H9 (cell line): ENCODE data around the gene STRN. TPM values are rescaled to one million over a fixed set of nuclear protein-coding genes. Genes with fewer than 3 reads are reported as not detected.

ENCODE experiments used
- DNase-seq: peaks from one replicate; pipeline ENCODE4 v3.0.0-alpha.2; 2017
- H2AFZ ChIP-seq: one replicate; pipeline ENCODE4 v1.6.1; 2013; ENCODE audit warnings: mild to moderate bottlenecking, low read length, control low read depth, moderate library complexity
- H2AK5ac ChIP-seq: 2 replicates; pipeline ENCODE4 v1.6.1; 2013; ENCODE audit warnings: low read length, control low read depth, mixed read lengths; ENCODE audit not compliant: insufficient read length
- H2BK120ac ChIP-seq: one replicate; pipeline ENCODE4 v1.6.1; 2013; ENCODE audit warnings: low read depth, mild to moderate bottlenecking, low read length, control low read depth, inconsistent platforms; ENCODE audit not compliant: poor library complexity, severe bottlenecking
- H2BK12ac ChIP-seq: 2 replicates; pipeline ENCODE4 v1.6.1; 2013; ENCODE audit warnings: low read length, control low read depth, mixed read lengths, low read depth; ENCODE audit not compliant: insufficient read length
- H2BK15ac ChIP-seq: 2 replicates; pipeline ENCODE4 v1.6.1; 2013; ENCODE audit warnings: low read depth, low read length, control low read depth
- H2BK20ac ChIP-seq: one replicate; pipeline ENCODE4 v1.6.1; 2013; ENCODE audit warnings: low read depth, mild to moderate bottlenecking, low read length, control low read depth, inconsistent platforms; ENCODE audit not compliant: poor library complexity, severe bottlenecking
- H2BK5ac ChIP-seq: 2 replicates; pipeline ENCODE4 v1.6.1; 2013; ENCODE audit warnings: low read length, control low read depth, mixed read lengths; ENCODE audit not compliant: insufficient read length
- H3K14ac ChIP-seq: 2 replicates; pipeline ENCODE4 v1.6.1; 2013; ENCODE audit warnings: low read length, control low read depth; ENCODE audit not compliant: insufficient read depth
- H3K18ac ChIP-seq: 2 replicates; pipeline ENCODE4 v1.6.1; 2013; ENCODE audit warnings: low read depth, mild to moderate bottlenecking, mixed read lengths, low read length, control low read depth; ENCODE audit not compliant: insufficient read length
- H3K23ac ChIP-seq: 2 replicates; pipeline ENCODE4 v1.6.1; 2013; ENCODE audit warnings: low read length, control low read depth, mixed read lengths, low read depth; ENCODE audit not compliant: insufficient read length
- H3K23me2 ChIP-seq: 2 replicates; pipeline ENCODE4 v1.6.1; 2013; ENCODE audit warnings: low read depth, mild to moderate bottlenecking, mixed read lengths, low read length, control low read depth; ENCODE audit not compliant: insufficient read length, poor library complexity, severe bottlenecking
- H3K27ac ChIP-seq: 2 replicates; pipeline ENCODE4 v1.5.1; 2013; ENCODE audit warnings: low read length, control low read depth, mixed read lengths, low read depth; ENCODE audit not compliant: insufficient read length
- H3K27me3 ChIP-seq: 2 replicates; pipeline ENCODE4 v1.6.1; 2013; ENCODE audit warnings: low read length, control low read depth, inconsistent platforms; ENCODE audit not compliant: insufficient read depth
- H3K4ac ChIP-seq: 2 replicates; pipeline ENCODE4 v1.6.1; 2013; ENCODE audit warnings: low read depth, mild to moderate bottlenecking, control low read depth, inconsistent platforms, low read length, moderate library complexity
- H3K4me1 ChIP-seq: 2 replicates; pipeline ENCODE4 v1.6.1; 2013; ENCODE audit warnings: low read length, control low read depth, inconsistent platforms; ENCODE audit not compliant: insufficient read depth
- H3K4me2 ChIP-seq: 2 replicates; pipeline ENCODE4 v1.6.1; 2013; ENCODE audit warnings: low read length, control low read depth, mixed read lengths; ENCODE audit not compliant: insufficient read length, insufficient read depth
- H3K56ac ChIP-seq: 2 replicates; pipeline ENCODE4 v1.6.1; 2013; ENCODE audit warnings: low read depth, mild to moderate bottlenecking, mixed read lengths, low read length, control low read depth; ENCODE audit not compliant: insufficient read length
- H3K79me1 ChIP-seq: 2 replicates; pipeline ENCODE4 v1.6.1; 2013; ENCODE audit warnings: low read depth, mild to moderate bottlenecking, moderate library complexity, low read length, control low read depth, inconsistent platforms; ENCODE audit not compliant: insufficient read depth, poor library complexity, severe bottlenecking
- H3K79me2 ChIP-seq: 2 replicates; pipeline ENCODE4 v1.6.1; 2013; ENCODE audit warnings: low read length, control low read depth, inconsistent platforms; ENCODE audit not compliant: insufficient read depth
- H3K9ac ChIP-seq: 2 replicates; pipeline ENCODE4 v1.6.1; 2013; ENCODE audit warnings: low read length, control low read depth, mixed read lengths; ENCODE audit not compliant: insufficient read length; ENCODE audit errors: extremely low read depth
- H3K9me3 ChIP-seq: one replicate; pipeline ENCODE4 v1.6.1; 2013; ENCODE audit warnings: low read depth, low read length, inconsistent platforms; ENCODE audit not compliant: control insufficient read depth
- H3T11ph ChIP-seq: one replicate; pipeline ENCODE4 v1.6.1; 2013; ENCODE audit warnings: mild to moderate bottlenecking, low read length, control low read depth, inconsistent platforms
- H4K20me1 ChIP-seq: one replicate; pipeline ENCODE4 v1.6.1; 2013; ENCODE audit not compliant: control insufficient read depth, insufficient read length, insufficient read depth
- H4K5ac ChIP-seq: 2 replicates; pipeline ENCODE4 v1.6.1; 2013; ENCODE audit warnings: low read depth, mild to moderate bottlenecking, mixed read lengths, low read length, control low read depth; ENCODE audit not compliant: insufficient read length
- H4K8ac ChIP-seq: replicated peaks from 2 replicates; pipeline ENCODE4 v1.6.1; 2013; ENCODE audit warnings: low read length, control low read depth, mixed read lengths, low read depth; ENCODE audit not compliant: insufficient read length
- H4K91ac ChIP-seq: 2 replicates; pipeline ENCODE4 v1.6.1; 2013; ENCODE audit warnings: low read depth, mild to moderate bottlenecking, moderate library complexity, mixed read lengths, low read length, control low read depth; ENCODE audit not compliant: insufficient read length
- H3K27ac Mint-ChIP-seq, 3 experiments: 2 replicates in 2 of 3; 3 replicates in 1 of 3; pipeline ENCODE4 v1.8.0; 2020 to 2021; ENCODE audit warnings: mixed read lengths in 3 of 3, mild to moderate bottlenecking in 1 of 3, moderate library complexity in 1 of 3
- H3K27me3 Mint-ChIP-seq: 2 replicates; pipeline ENCODE4 v1.8.0; 2021; ENCODE audit warnings: low read depth, mild to moderate bottlenecking, moderate library complexity, mixed read lengths
- H3K36me3 Mint-ChIP-seq, 3 experiments: 2 replicates in 2 of 3; 3 replicates in 1 of 3; pipeline ENCODE4 v1.8.0; 2020 to 2021; ENCODE audit warnings: low read depth in 3 of 3, mixed read lengths in 3 of 3; ENCODE audit not compliant: insufficient read depth in 1 of 3
- H3K4me1 Mint-ChIP-seq, 2 experiments: 2 replicates each; pipeline ENCODE4 v1.8.0; 2020; ENCODE audit warnings: mixed read lengths in 2 of 2
- H3K4me3 Mint-ChIP-seq, 2 experiments: 2 replicates in 1 of 2; 3 replicates in 1 of 2; pipeline ENCODE4 v1.8.0; 2020 to 2021; ENCODE audit warnings: mild to moderate bottlenecking in 2 of 2, mixed read lengths in 2 of 2, moderate library complexity in 1 of 2
- H3K9me3 Mint-ChIP-seq, 2 experiments: 2 replicates in 1 of 2; 3 replicates in 1 of 2; pipeline ENCODE4 v1.8.0; 2020; ENCODE audit warnings: mild to moderate bottlenecking in 2 of 2, mixed read lengths in 2 of 2, moderate library complexity in 1 of 2
- CTCF ChIP-seq: fragments of 200-600 bp; sonication (generic); conservative IDR thresholded peaks from 3 replicates; pipeline ENCODE4 v1.8.0; 2021; ENCODE audit warnings: antibody characterized with exemption, mild to moderate bottlenecking
- WGBS: extraction: QIAGEN DNeasy Blood & Tissue Kit; methylation state at CpG from one replicate; pipeline ENCODE4 v1.1.7; 2013; ENCODE audit warnings: missing lambda C conversion rate, low lambda C conversion rate, mixed read lengths; ENCODE audit not compliant: insufficient read length; ENCODE audit errors: extremely low coverage; 5-methylcytosine and 5-hydroxymethylcytosine counted together
- total RNA-seq: library from RNA; stranded (reverse); gene quantifications from 2 replicates; pipeline ENCODE4 v1.2.1, GENCODE V29; 2021

Gene STRN
- total RNA-seq, 1 experiment from 2014 or later, result 31.7 TPM

GRCh38 chr2:36965206-36965605, 1.1 kb downstream of the STRN start:
- Histone ChIP-seq H4K20me1 (no peaks in the 10 kb centered on the region), H3K79me1 (no peaks in the 10 kb centered on the region), H3T11ph (no peak overlapping the region), H4K91ac (no peak overlapping the region), H3K27me3 (no peaks in the 10 kb centered on the region), H3K4me1 (peaks cover 6% of the 10 kb centered on the region; the same call in 1 of the 2 replicates), H3K14ac (no peak overlapping the region), H3K4ac (no peak overlapping the region), H2BK15ac (no peak overlapping the region), H4K8ac (no peak overlapping the region), H3K9me3 (no peaks in the 10 kb centered on the region), H3K27ac (no peak overlapping the region), H3K56ac (no peak overlapping the region), H2BK12ac (no peak overlapping the region), H2BK5ac (no peak overlapping the region), H3K9ac (no peak overlapping the region), H2BK120ac (no peak overlapping the region), H3K23ac (no peak overlapping the region), H2AK5ac (no peak overlapping the region), H3K18ac (no peak overlapping the region), H3K4me2 (peak overlapping the region; percentile 65), H2BK20ac (no peak overlapping the region), H3K79me2 (peaks cover 5% of the 10 kb centered on the region; the same call in 1 of the 2 replicates), H2AFZ (no peak overlapping the region), H3K23me2 (peaks cover 10% of the 10 kb centered on the region), H4K5ac (no peak overlapping the region)
- TF ChIP-seq CTCF, result no peak
- H3K36me3 Mint-ChIP-seq, result no peaks in the 10 kb centered on the region
- no peaks in the 10 kb centered on the region for H3K27me3 Mint-ChIP-seq
- peak overlapping the region; percentile 93 to 95 (median 94); a peak in 6 of 7 replicates for H3K27ac Mint-ChIP-seq
- peaks cover 63 to 65% of the 10 kb centered on the region in 2 experiments for H3K4me1 Mint-ChIP-seq
- H3K4me3 Mint-ChIP-seq, result peak overlapping the region; percentile 97
- no peaks in the 10 kb centered on the region for H3K9me3 Mint-ChIP-seq
- no peak for DNase-seq
- WGBS, result no CpG with 5 or more reads among the region's 2 CpGs
